Measurements from ENCODE around the gene CWC25.
"Not testable (repeated sequence)": the region's sequence is repeated elsewhere in the genome, so short reads cannot be mapped to it uniquely, and the experiment has no call there.

CWC25 gene

GRCh38 chr17:38790148-38790707 lies 34.9 kb downstream of the CWC25 start:
- DNase-seq (ENCODE audit: low read depth in 1 of 2, low spot score in 1 of 2) = not testable (repeated sequence)

DNA sequence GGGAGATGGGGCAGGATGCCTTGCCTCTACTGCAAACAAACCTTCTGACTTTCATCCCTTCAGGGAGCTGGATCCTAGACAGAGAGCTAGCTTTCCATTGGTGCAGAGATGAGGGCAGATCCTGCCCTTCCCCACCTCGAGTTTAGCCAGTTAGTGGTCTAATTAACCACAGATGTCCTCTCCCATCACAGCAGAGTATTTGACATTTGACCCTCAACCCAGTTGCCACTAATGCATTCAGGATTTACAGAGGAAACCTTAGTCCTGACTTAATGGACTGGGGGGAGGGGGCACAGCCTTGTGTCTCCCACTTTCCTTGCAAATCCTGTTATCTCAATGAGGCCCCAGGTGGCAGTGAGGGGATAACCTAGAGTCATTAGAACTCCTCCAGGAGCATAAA lies 35.9 kb downstream of the CWC25 start:
- DNase-seq (ENCODE audit: low read depth in 1 of 2, low spot score in 1 of 2) = no peak

GRCh38 chr17:38787999-38788398 lies 37.1 kb downstream of the CWC25 start:
- not testable (repeated sequence) for DNase-seq (ENCODE audit: low read depth in 1 of 2, low spot score in 1 of 2)

GRCh38 chr17:38786372-38786771 lies 38.7 kb downstream of the CWC25 start:
- DNase-seq (ENCODE audit: low read depth in 1 of 2, low spot score in 1 of 2) = no peak

DNA sequence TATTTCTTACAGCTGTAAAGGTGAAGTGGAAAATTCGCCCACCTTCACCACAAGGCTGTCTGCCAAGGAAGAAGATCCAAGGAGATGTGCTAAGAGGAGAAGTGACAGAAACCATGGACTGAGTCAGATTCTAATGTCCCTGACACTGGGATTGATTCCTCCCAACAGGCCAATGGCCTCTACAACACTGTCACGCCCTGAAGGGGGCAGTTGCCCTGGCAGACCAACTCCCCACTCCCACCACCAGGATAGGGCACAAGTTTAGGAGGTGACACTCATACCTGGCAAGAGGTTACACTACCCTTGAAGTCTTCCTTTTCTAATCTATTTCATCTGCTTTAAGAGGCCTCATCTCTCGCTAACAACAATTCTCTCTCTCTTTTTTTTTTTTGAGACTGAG lies 41.9 kb downstream of the CWC25 start:
- no peak for DNase-seq (ENCODE audit: low read depth in 1 of 2, low spot score in 1 of 2)

- DNase-seq (ENCODE audit: low read depth in 1 of 2, low spot score in 1 of 2) = no peak
These were observed 45.0 kb downstream of the CWC25 start for GRCh38 chr17:38779965-38780752.

DNA sequence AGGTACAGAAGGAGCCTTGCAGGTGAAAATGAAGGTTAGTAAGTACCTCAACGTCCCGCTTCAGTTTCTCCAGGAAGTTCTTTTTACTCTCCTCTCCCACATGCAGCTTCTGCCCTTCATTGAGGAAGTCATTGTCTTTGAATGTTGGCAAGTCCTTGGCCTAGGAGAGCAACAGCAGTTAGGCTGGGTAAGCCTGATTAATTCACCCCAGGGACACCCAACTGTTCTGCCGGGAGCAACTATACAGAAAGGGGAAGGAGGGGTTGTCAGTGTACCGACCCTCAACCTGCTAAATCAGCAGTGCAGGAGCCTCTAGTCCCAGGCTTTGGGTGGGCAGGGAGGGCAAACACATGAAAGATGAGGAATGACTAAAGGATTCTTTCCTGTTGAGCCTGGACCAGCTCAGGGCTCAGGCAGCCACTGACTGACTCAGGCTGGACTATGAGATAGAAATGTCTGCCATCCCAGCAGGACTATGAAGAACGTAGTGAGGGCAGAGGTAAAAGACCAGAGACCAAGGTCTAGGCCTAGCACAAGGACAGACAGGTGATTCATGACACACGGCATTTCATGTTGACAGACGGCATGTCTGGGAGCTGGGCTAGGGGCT lies 47.4 kb downstream of the CWC25 start:
- DNase-seq (ENCODE audit: low read depth in 1 of 2, low spot score in 1 of 2) = no peak

GRCh38 chr17:38773258-38773657 lies 51.9 kb downstream of the CWC25 start:
- no peak for DNase-seq (ENCODE audit: low read depth in 1 of 2, low spot score in 1 of 2)

DNA sequence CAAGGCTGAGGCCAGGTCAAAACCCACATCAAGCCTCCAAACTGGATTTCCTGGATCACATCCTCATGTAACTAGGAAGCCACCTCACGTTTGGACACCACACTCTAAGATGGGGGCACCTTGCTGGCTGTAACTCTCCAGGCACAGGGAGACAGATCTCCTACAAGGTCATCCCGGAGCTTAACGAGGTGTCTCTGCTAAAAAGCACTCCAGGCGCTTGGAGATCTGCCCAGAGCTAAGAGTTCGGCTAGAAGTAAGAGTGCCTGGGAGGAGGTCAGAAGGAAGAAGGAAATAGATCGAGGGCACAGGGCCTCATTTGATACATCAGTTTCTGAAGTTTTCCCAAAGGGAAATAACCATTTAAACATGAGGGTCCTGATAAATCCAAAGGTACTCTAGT lies 56.7 kb downstream of the CWC25 start:
- no peak for DNase-seq (ENCODE audit: low read depth in 1 of 2, low spot score in 1 of 2)

GRCh38 chr17:38766341-38766740 lies 58.8 kb downstream of the CWC25 start:
- DNase-seq (ENCODE audit: low read depth in 1 of 2, low spot score in 1 of 2) = no peak

DNA sequence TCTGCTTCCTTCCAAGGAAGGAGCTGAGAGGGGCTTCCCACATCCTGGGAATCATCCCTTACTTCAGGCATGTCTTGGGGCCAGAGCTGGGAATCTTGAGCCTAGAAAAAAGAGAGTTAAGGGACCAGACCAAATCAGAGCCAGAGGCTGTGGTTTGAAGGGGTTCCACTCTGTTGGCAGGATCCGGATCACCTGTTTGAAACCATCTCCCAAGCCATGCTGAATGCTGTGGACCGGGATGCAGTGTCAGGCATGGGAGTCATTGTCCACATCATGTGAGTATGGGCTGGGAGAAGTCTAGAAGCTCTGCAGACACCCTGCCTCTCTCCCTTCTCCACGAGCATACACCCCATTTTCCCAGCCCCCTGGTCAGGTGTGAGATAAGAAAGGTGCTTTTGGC lies 62.9 kb downstream of the CWC25 start:
- DNase-seq (ENCODE audit: low read depth in 1 of 2, low spot score in 1 of 2) = no peak

GRCh38 chr17:38761612-38762011 lies 63.5 kb downstream of the CWC25 start:
- DNase-seq (ENCODE audit: low read depth in 1 of 2, low spot score in 1 of 2) = no peak

GRCh38 chr17:38753071-38753506 lies 72.0 kb downstream of the CWC25 start:
- no peak for DNase-seq (ENCODE audit: low read depth in 1 of 2, low spot score in 1 of 2)

DNA sequence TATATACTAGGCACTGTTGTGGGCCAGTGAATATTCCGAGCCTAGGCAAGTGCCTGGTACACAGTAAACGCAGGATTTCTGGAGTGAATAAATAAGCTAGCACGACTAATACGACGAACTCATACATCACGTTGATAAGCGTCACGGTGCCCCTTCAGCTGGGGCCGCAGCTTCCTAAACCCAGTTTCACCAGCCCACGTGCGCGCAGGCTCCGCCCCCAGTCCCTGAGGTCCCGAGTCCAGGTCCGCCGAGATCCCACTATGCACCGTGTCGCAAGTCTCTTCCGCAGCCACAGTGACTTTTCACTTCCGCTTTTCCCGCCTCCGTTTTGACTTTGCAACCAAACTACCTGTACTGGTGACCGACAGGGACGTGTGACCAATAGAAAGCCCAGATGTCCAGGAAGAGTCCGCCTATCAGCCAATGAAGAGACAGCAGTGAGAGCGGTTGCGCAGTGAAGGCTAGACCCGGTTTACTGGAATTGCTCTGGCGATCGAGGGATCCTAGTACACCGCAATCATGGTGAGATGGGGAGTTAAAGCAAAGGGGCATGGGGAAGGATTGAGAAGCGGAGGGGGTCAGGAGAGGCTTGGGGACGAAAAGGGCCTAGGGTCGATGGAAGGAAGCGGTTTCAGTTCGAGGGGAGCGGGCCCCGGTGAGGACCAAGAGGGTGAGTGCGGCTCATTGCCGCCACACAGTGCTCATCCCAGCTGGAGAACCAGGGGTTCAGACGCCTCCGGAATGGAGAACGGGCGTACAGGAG lies 72.6 kb downstream of the CWC25 start, which contains the start of gene PSMB3:
PSMB3 (plus strand) TSS at position 434 of the 763 bp plus-strand sequence; CDS start at position 520, 86 bp downstream.
- DNase-seq (ENCODE audit: low read depth in 1 of 2, low spot score in 1 of 2) = peak; percentile 87 to 92

DNA sequence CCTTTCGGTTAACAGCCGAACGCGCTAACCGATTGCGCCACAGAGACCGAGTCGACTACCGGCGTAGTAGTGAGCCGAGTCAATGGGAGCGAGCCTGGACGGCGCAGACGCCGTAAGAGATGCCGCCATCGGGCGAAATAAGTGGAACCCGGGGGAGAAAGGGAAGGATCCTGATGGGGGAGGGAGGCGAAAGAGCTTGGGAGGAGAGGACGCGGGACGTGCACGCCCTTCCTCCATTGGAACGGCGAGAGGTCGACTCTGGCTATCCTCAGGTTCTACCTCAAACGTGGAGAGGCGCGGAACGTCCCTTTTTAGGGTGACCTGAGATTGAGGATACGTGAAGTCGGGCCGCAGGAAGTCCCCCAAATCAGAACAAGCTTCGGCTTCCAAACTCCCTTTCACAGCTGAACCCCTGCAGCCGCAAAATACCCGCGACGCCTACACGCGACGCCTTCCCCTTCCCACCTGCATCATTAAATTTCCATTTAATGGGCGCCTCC lies 73.3 kb downstream of the CWC25 start:
- DNase-seq (ENCODE audit: low read depth in 1 of 2, low spot score in 1 of 2) = peak; percentile 68 to 85

GRCh38 chr17:38751144-38751807 lies 73.8 kb downstream of the CWC25 start:
- no peak for DNase-seq (ENCODE audit: low read depth in 1 of 2, low spot score in 1 of 2)
